ENCODE data around the gene CCZ1.
"Not testable (repeated sequence)": the region's sequence is repeated elsewhere in the genome, so short reads cannot be mapped to it uniquely, and the experiment has no call there.

Gene CCZ1

DNA sequence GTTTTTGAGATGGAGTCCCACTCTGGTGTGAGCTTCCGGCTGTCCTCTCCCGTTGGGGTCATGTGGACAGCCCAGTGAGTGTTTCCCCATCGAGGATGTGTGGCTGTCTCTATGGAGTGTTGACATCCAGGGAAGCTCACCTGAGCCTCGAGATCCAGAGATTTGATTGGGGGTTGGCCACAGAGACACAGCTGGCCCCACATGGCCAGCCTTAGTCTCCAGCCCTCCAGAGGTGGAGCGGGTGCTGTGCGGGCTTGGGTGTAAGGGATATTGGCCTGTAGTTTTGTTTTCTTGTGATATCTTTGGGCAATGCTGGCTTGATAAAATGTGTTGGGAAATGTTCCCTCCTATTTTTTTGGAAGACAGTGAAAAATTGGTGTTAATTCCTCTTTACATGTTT lies 18.0 kb downstream of the CCZ1 start:
- DNase-seq (ENCODE audit: low spot score): not testable (repeated sequence)

DNA sequence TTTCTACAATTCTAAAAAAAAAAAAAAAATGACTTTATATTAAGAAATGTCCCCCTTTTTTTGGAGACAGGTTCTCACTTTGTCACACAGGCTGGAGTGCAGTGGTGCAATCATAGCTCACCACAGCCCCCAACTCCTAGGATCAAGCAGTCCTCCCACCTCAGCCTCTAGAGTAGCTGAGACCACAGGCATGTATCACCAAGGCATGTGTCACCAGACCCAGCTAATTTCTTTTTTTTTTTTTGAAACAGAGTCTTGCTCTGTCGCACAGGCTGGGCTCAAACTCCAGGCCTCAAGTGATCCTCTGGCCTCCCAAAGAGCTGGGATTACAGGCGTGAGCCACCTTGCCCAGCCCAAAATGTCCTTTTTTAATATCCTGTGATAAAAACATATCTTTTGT lies 25.6 kb downstream of the CCZ1 start:
- not testable (repeated sequence) for DNase-seq (ENCODE audit: low spot score)

DNA sequence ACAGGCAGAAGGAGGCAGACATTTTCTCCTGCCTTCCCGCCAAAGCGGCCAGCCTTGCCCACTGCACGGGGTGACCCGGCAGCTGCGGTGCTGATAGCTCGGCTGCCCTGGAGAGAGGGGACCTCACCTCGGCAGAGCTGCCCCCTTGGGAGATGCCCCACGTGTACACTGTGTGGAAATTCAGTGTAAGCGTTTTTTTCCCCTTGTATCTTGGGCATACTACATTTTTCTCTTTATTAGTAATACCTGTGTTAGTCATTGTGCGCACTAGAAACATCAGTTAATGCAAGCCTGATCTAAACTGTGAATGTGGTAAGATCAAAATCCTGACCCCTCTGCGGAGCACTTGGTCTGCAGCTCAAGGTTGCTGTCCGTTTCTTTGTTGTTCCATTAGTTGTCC lies 26.1 kb downstream of the CCZ1 start:
- not testable (repeated sequence) for DNase-seq (ENCODE audit: low spot score)

DNA sequence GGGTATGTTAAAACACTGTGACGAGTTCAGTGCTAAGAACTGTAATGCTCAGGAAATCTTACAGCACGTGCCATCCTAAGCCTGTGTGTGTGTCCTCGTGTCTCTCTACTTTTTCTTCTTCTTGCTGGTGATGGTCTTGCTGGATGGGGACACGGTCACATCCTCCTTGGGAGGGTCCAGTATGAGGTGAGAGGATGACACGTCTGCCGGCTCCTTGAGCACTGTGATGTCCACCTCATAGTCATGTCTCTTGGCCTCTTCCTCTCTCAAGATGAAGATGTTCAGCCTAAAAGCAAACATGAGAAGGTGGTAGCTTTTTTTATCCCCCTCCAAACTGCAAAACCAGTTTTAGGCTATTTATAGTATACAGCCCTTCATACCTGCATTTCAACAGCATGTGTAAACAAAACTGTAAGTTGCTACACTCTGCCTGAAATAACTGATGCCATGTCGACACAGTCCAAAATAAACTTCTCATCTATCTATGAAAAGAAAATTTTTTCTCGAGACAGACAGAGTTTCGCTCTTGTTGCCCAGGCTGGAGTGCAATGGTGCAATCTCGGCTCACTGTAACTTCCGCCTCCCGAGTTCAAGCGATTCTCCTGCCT lies 27.8 kb downstream of the CCZ1 start:
- not testable (repeated sequence) for DNase-seq (ENCODE audit: low spot score)

DNA sequence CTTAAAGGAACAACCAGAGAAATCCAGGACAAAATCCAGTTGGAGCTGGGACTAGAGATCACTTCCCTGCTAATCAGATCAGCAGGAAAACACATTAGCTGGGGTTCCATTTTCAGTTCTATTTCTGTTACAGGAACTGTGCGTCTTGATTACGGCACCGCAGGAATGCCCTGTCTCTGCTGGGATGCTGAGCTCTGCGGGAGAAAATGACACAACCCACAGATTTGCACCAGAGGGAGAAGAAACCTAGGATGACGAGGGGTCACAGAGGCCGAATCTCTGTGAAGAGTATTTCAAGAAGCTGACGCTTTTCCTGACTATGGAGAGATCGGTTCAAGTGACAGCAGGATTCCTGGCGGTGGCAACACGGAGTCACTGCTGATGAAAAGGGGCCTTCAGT lies 31.8 kb downstream of the CCZ1 start:
- not testable (repeated sequence) for DNase-seq (ENCODE audit: low spot score)

DNA sequence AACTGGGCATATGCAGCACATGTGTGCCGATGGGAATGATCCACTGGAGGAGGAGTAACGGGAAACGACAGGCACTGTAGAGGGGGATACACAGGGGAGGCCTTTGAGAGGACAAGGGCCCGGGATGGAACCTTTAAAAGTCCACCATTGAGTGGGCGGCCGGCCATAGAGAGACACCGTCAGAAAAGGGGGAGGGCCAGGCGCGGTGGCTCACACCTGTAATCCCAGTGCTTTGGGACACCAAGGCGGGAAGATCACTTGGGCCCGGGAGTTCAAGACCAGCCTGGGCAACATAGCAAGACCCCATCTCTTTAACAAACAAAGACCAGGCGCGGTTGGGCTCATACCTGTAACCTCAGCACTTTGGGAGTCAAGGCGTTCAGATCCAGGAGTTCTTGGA lies 32.7 kb downstream of the CCZ1 start:
- DNase-seq (ENCODE audit: low spot score): peak; percentile 9

DNA sequence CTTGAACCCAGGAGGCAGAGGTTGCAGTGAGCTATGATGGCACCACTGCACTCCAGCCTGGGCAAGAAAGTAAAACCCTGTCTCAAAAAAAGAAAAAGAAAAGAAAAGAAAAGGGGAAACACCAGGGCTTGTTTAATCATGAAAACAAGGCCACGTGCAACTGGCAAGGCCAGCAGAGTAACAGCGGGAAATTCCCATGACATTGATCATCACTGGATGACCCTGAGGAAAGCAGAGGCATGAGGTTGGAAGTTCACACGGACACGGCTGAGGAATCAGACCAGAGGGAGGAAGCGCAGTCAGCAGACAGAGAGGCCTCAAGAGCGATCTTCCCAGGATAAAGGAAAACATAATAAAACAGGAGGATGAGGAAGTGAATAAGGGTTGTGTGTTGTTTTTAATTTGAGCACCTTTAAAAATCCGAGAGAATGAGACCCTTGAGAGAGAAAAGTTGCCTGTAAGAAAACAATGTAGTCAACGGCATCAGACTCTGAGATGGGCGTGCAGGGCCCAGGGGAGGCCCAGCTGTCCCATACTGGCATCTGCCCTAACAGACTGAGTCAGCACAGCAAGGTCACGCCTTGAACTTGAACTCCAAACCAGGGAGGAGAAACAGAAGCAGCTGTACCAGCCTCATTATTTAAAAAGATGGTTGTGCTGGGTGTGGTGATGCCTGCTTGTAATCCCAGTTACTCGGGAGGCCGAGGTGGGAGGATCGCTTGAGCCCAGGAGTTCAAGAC lies 33.5 kb downstream of the CCZ1 start:
- DNase-seq (ENCODE audit: low spot score): not testable (repeated sequence)

DNA sequence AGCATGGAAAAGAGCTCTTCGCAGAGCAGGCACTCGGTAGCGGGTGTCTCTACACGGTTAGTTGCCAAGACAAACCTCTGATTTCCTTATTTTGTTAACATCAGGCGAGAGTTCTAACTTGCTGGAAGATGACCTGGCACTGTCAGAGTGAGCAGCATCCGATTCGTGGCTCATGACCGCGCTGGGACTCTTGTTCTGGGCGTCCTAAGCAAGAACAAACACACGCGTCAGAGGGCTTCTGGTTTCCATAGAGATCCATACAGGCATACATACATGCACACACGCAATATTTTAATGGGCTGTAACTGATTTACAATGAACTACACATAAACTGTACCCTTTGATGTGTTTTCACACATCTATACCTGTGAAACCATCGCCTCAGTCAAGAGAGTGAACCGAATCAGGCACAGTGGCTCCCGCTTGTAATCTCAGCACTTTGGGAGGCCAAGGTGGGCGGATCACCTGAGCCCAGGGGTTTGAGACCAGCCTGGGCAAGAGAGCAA lies 36.5 kb downstream of the CCZ1 start:
- DNase-seq (ENCODE audit: low spot score): not testable (repeated sequence)

DNA sequence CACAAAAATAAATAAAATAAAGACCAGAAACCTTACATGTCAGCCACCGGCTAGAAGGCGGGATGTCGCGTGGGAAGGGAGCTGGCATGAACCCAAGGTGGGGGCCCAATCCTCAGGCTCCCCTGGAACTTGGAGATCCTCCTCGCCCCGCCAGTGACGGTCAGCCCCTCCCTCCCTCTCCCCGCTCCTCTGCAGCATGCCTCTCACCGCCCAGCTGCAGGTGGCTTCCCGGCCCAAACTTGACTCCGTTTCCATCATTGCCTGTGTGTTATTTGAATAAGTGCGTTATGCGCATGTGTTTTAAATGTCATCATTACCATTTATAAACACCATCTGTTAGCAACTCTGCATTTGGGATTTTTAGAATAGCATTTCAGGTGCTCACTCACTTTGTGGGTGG lies 64.7 kb downstream of the CCZ1 start:
- DNase-seq (ENCODE audit: low spot score): not testable (repeated sequence)

DNA sequence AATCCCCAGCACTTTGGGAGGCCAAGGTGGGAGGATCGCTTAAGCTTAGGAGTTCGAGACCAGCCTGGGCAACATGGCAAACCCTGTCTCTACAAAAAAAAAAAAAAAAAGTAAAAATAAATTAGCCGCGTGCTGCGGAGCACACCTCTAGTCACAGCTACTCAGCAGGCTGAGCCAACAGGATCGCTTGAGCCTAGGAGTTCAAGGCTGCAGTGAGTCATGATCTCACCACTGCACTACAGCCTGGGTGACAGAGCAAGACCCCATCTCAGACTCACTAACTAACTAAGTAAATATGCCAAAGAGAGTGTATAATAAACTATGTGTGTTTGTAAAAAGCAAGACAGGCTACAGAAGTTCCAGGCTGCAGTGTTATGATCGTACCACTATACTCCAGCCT lies 65.3 kb downstream of the CCZ1 start:
- DNase-seq (ENCODE audit: low spot score): not testable (repeated sequence)

DNA sequence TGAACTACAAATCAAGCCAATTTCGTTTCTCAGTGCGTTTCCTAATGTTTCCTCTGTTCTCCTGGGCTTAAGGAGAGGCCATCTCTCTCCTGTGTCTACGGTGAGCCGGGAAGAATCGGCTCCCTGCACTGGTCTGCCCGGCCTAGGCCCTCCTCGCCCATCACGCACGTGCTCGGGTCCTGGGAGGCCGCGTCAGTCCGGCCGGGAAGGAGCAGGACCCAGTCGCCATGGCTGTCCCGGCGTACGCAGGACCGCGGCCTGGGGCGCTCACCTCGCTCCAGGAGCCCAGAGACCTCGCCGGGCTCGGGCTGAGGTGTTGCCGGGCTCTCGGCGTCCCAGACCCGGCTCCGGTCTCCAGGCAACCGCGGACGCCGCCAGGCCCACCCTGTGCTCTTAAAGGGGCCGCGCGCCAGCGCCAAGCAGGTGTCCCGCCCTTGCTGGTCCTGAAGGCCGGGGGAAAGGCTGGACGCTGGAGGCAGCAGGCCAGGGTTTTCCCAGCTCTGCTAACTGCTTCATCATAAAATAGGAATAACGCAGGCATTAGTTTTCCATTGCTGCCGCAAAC lies 71.9 kb downstream of the CCZ1 start, which contains the start of gene RSPH10B:
RSPH10B (minus strand) TSS at position 343 of the 565 bp plus-strand sequence. CDS start 3,573 bp downstream, outside the sequence.
- DNase-seq (ENCODE audit: low spot score): not testable (repeated sequence)

DNA sequence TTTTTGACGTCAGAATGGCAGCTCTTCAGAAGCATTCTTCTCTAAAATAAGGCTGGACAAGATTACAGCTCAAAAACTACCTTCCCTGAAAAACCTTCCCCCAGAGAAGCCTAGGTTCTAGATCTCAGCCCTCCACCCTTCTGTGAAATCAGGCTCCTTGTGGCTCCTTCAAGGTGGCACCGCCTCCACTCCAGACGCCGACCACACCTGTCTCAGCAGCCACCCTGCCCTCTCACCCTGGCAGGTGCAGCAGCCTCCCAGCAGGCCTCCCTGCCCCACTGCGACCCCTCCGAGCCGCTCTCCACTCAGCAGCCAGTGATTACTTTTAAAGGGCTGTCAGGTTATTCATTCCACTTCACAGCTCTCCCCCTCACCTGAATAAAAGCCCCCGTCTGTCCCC lies 75.0 kb downstream of the CCZ1 start:
- DNase-seq (ENCODE audit: low spot score): not testable (repeated sequence)

Data from D341Med (cell line).